Activated CD4-positive, alpha-beta T cell treated with anti-CD3 and anti-CD28 coated beads, Interleukin-2, amount 10 ng/mL, durations not matched to agents 24 days and 14 days (primary cell): ENCODE results near the gene UNC5C. TPM values are rescaled to one million over a fixed set of nuclear protein-coding genes. Genes with fewer than 3 reads are reported as not detected.

Source experiments
- DNase-seq: peaks from one replicate; pipeline ENCODE4 v3.0.0; 2022
- H3K27ac Mint-ChIP-seq: one replicate; pipeline ENCODE4 v1.8.0; 2022; ENCODE audit warnings: mild to moderate bottlenecking, mixed read lengths
- H3K27me3 Mint-ChIP-seq: one replicate; pipeline ENCODE4 v1.8.0; 2022; ENCODE audit warnings: mixed read lengths
- H3K36me3 Mint-ChIP-seq: one replicate; pipeline ENCODE4 v1.8.0; 2022; ENCODE audit warnings: low read depth, mild to moderate bottlenecking, mixed read lengths
- H3K4me1 Mint-ChIP-seq: one replicate; pipeline ENCODE4 v1.8.0; 2021; ENCODE audit warnings: mixed read lengths
- H3K4me3 Mint-ChIP-seq: one replicate; pipeline ENCODE4 v1.8.0; 2022; ENCODE audit warnings: mild to moderate bottlenecking, moderate library complexity, mixed read lengths
- H3K9me3 Mint-ChIP-seq: one replicate; pipeline ENCODE4 v1.8.0; 2021; ENCODE audit warnings: mixed read lengths
- intact Hi-C: fragments of 100-400 bp; cut with micrococcal nuclease; formaldehyde crosslinking; loops from one replicate; pipeline ENCODE4 v1.15.1; 2023
- total RNA-seq: library from RNA; stranded (reverse); gene quantifications from 2 replicates; pipeline ENCODE4 v1.2.3, GENCODE V29; 2022

UNC5C gene
- total RNA-seq, 1 donor from 2014 or later = not detected

DNA sequence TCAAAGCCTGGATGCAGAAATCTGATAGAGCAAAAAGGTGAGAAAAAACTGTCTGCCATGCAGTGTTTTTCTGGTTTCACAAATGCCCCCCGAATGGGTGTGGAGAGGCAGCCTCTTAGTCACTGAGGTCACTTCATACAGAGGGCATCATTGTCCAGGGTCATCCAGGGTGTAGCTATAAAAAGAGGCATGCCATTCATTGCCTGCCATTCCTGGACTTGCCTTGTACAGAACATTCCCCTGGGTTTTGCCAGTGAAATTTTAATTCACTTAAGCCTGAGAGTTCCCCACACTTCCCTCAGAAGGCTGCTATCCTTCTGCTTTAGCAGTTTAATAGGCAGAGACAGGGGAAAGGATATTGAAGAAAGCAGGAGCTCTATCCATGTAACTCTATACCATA lies 230.3 kb downstream of the UNC5C start:
- no peaks in the 10 kb centered on the region for H3K4me1 Mint-ChIP-seq
- intact Hi-C loops = no loop called here

DNA sequence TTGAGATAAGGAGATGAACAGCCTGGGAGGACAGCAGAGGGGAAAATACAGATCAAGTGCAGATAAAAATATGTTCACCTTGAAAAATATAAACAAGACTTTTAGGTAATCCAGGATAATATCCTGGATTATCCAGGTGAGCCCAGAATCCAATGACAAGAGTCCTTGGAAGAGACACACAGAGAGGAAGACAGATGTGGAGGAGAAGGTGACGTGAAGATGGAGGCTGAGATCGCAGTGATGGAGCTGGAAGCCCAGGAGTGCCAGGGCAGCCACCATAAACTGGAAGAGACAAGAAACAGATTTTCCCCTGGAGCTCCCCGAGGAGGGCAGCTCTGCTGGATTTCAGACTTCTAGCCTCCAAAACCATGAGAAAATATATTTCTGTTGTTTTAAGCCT lies 230.7 kb downstream of the UNC5C start:
- no peaks in the 10 kb centered on the region for H3K4me1 Mint-ChIP-seq
- H3K27ac Mint-ChIP-seq = no peak overlapping the region
- H3K9me3 Mint-ChIP-seq = no peaks in the 10 kb centered on the region
- no peak for DNase-seq
- intact Hi-C loops = no loop called here
- peaks cover 1% of the 10 kb centered on the region for H3K27me3 Mint-ChIP-seq
- H3K4me3 Mint-ChIP-seq = no peak overlapping the region
- no peaks in the 10 kb centered on the region for H3K36me3 Mint-ChIP-seq

More for the DNA sequence above, 230.3 kb downstream of the UNC5C start:
- no peaks in the 10 kb centered on the region for H3K27me3 Mint-ChIP-seq
- no peak overlapping the region for H3K27ac Mint-ChIP-seq
- no peaks in the 10 kb centered on the region for H3K9me3 Mint-ChIP-seq
- DNase-seq = no peak
- no peaks in the 10 kb centered on the region for H3K36me3 Mint-ChIP-seq
- no peak overlapping the region for H3K4me3 Mint-ChIP-seq

DNA sequence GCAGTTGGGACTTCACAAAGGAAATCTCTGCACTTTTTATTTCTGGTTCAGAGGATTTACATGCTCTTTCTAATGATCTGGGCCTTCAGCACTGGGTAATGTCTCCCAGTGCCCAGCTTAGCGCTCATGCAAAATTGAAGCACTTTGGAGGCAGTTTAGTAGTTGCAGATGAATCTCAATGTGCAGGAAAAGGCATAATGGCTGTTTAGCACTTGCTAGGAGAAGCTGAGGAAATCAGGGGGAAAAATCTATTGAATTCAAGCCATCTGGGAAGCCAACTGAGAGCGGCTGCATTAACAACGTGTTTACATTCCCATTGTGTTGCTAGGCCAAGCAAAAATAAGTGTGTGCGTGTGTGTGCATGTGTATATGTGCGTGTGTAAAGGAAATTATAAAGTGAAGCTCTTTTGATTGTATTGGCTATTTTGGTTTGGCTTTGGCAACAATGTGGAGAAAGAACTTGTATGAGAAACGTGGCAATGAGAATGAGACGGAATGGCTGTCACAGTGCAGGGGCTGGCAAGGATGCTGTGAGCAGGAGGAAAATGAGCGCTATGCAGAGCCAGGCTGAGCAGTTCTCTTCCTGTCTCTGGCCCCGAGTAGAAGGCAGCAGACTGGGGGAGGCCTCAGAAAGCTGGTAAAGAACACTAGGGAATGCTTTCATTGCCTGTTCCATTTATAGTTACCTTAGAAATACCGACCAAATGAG lies 231.5 kb downstream of the UNC5C start:
- no peak for DNase-seq
- H3K4me3 Mint-ChIP-seq = no peak overlapping the region
- no peak overlapping the region for H3K27ac Mint-ChIP-seq
- intact Hi-C loops = no loop called here
- no peaks in the 10 kb centered on the region for H3K4me1 Mint-ChIP-seq
- H3K27me3 Mint-ChIP-seq = peaks cover 2% of the 10 kb centered on the region
- no peaks in the 10 kb centered on the region for H3K9me3 Mint-ChIP-seq
- no peaks in the 10 kb centered on the region for H3K36me3 Mint-ChIP-seq

DNA sequence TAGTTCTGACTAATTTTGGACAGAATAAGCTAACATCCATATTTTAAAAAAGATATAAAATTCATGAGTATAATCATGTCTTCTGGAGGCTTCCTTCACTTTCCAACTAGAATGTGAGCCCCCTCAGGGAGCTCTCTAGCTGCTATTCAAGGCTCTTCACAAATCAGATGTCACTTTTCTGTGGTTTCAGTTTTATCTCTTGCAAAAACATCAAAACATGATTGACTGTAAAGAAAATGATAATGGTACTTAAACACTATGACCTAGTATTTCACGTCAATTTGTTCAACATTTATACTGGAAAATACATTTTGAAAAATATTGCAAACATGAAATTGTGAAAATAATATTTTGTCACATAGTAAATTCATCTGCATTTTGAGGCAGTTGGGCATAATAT lies 234.2 kb downstream of the UNC5C start:
- no peak for DNase-seq
- H3K9me3 Mint-ChIP-seq = no peaks in the 10 kb centered on the region
- intact Hi-C loops = no loop called here
- no peak overlapping the region for H3K27ac Mint-ChIP-seq
- no peak overlapping the region for H3K4me3 Mint-ChIP-seq
- no peaks in the 10 kb centered on the region for H3K36me3 Mint-ChIP-seq
- H3K4me1 Mint-ChIP-seq = no peaks in the 10 kb centered on the region
- H3K27me3 Mint-ChIP-seq = peaks cover 2% of the 10 kb centered on the region

DNA sequence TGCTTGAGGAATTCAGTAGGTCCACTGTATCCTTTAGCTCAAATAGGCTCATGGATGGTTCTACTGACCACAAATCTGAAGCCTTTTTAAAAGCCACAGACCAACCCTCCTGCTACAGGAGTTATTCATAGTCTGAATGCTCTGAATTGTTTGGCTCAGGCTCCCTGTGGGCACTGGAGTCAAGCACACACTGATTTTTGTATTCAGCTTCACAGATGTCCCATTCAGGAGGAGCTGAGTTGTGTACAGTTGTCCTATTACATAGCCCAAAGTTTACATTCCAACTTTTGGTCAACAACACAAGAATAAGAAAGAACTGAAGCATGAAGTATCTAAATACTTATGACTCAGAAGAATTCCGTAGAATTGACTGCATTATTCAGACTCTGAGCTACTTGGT lies 243.9 kb downstream of the UNC5C start:
- H3K27ac Mint-ChIP-seq = no peak overlapping the region
- H3K27me3 Mint-ChIP-seq = no peaks in the 10 kb centered on the region
- H3K4me1 Mint-ChIP-seq = no peaks in the 10 kb centered on the region
- intact Hi-C loops = no loop called here
- peaks cover under 1% of the 10 kb centered on the region for H3K9me3 Mint-ChIP-seq
- H3K36me3 Mint-ChIP-seq = no peaks in the 10 kb centered on the region
- no peak for DNase-seq
- H3K4me3 Mint-ChIP-seq = no peak overlapping the region

DNA sequence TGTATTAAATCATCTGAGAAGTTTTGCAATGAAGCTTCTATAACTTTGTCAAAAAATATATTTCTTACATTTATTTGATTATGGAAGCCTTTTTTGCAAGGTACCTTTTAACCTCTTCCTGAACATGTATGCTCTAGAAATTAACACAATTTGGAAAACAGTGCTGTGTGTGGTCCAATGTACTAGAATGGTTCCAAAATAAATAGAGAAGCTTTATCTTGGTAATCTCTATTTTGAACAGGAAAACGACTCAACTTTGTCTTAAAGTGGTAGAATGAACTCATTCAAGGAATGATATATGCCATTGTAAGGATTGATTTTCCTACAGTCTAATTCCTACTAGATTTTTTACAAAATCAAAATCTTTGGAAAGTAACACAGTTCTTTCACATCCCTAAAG lies 248.5 kb downstream of the UNC5C start:
- H3K27me3 Mint-ChIP-seq = no peaks in the 10 kb centered on the region
- no peaks in the 10 kb centered on the region for H3K36me3 Mint-ChIP-seq
- no peaks in the 10 kb centered on the region for H3K4me1 Mint-ChIP-seq
- H3K27ac Mint-ChIP-seq = no peak overlapping the region
- peaks cover 10% of the 10 kb centered on the region for H3K9me3 Mint-ChIP-seq
- no peak overlapping the region for H3K4me3 Mint-ChIP-seq
- intact Hi-C loops = no loop called here
- DNase-seq = no peak

DNA sequence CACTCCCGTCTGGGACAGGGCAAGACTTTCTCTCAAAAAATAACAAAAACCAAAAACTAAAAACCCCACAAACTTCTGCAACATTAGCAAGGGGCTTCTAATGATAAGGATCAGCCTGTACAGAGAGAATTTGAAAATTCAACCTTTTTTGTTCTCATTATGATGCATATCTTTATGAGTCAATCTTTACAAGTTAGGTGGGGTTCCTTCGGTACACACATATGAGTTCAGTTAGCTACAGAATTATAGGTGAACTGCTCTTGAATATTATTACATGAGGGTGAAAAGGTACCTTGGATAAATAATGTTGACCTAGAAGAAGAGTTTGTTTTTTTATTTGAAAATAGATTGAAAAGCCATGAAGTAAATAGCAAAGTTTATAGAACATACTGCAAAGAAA lies 252.7 kb downstream of the UNC5C start:
- H3K4me3 Mint-ChIP-seq = no peak overlapping the region
- peaks cover 8% of the 10 kb centered on the region for H3K4me1 Mint-ChIP-seq
- intact Hi-C loops = no loop called here
- no peak for DNase-seq
- H3K27me3 Mint-ChIP-seq = no peaks in the 10 kb centered on the region
- no peak overlapping the region for H3K27ac Mint-ChIP-seq
- H3K36me3 Mint-ChIP-seq = no peaks in the 10 kb centered on the region
- H3K9me3 Mint-ChIP-seq = peaks cover 10% of the 10 kb centered on the region

DNA sequence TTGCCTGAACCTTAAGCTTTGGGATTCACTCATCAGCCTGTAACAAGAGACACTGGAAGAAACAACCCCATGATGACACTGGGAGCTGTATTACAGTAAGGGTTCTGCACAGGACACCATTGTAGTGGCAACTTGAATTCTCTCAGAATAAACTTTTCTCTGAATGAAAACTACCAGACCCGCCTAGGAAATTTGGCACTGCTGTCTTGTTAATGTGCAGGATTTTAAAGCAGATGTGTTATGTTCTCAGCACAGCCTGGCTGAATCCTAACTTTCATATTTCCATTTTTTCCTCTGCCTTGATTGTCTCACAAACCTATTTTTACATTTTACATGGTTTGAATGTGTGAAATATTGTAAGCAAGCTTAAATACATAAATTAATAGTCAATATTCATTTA lies 253.6 kb downstream of the UNC5C start:
- no peak overlapping the region for H3K4me3 Mint-ChIP-seq
- DNase-seq = no peak
- no peaks in the 10 kb centered on the region for H3K27me3 Mint-ChIP-seq
- no peaks in the 10 kb centered on the region for H3K36me3 Mint-ChIP-seq
- intact Hi-C loops = no loop called here
- peaks cover 15% of the 10 kb centered on the region for H3K4me1 Mint-ChIP-seq
- H3K27ac Mint-ChIP-seq = no peak overlapping the region
- peaks cover 10% of the 10 kb centered on the region for H3K9me3 Mint-ChIP-seq

DNA sequence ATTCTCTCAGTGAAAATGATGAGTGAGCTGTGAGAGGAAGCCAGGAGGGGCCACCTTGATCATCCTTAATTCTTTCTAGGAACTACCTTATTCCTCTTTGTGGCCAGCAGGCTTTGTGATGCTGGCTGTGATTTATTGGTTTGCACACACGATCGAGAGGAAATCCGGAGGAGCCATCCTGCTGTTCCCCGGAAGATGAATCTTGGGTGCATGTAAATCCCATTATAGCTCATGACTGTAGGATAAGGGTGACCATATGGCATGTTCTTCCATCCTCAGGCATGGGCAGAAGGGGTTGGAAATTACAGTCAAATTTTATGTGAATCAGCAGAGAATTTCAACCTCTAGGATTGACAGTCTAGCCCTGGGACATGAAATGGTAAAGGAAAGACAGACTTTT lies 254.5 kb downstream of the UNC5C start:
- no peaks in the 10 kb centered on the region for H3K27me3 Mint-ChIP-seq
- H3K9me3 Mint-ChIP-seq = peaks cover 4% of the 10 kb centered on the region
- H3K4me3 Mint-ChIP-seq = no peak overlapping the region
- peaks cover 15% of the 10 kb centered on the region for H3K4me1 Mint-ChIP-seq
- H3K27ac Mint-ChIP-seq = no peak overlapping the region
- DNase-seq = no peak
- H3K36me3 Mint-ChIP-seq = no peaks in the 10 kb centered on the region
- intact Hi-C loops = no loop called here

DNA sequence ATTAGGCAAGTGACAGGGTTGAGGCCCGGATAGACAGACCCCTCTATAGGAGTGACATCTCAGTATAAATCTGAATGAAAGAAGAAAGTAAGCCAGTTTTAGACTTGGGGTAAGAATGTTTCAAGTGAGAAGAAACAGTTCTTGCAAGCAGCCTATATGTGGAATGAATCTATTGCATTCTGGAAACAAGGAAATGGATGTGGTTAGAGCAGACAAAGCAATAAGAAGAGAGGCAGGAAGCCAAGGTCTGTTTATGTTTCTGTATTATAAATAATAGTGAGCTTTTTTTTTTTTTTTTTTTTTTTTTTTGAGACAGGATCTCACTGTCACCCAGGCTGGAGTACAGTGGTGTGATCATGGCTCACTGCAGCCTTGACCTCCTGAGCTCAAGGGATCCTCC lies 255.8 kb downstream of the UNC5C start:
- Mint-ChIP-seq H3K9me3 (no peaks in the 10 kb centered on the region), H3K36me3 (no peaks in the 10 kb centered on the region), H3K4me1 (peaks cover 17% of the 10 kb centered on the region), H3K4me3 (no peak overlapping the region), H3K27ac (no peak overlapping the region), H3K27me3 (no peaks in the 10 kb centered on the region)
- DNase-seq = no peak
- intact Hi-C loops = no loop called here

DNA sequence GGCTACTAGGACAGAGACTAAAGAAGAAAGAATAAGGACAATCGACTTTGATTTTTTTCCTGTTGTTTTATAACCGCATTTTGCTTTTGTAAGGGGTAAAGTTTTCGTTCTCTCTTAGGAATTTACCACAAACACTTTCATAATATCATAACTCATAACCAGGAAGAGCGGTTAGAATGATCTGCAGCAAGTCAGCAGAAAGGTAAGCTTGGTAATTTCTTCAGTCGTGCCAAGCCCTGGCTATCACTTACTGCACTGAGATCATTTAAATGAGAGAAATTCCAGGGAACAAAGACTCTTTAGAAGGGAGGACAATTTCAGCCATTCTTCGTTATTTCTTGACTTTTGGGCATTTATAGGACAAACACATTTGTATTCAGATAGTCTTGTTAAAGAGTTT lies 258.1 kb downstream of the UNC5C start:
- Mint-ChIP-seq H3K36me3 (no peaks in the 10 kb centered on the region), H3K9me3 (no peaks in the 10 kb centered on the region), H3K27me3 (no peaks in the 10 kb centered on the region), H3K4me3 (no peak overlapping the region), H3K4me1 (peaks cover 17% of the 10 kb centered on the region), H3K27ac (no peak overlapping the region)
- intact Hi-C loops = no loop called here
- no peak for DNase-seq

DNA sequence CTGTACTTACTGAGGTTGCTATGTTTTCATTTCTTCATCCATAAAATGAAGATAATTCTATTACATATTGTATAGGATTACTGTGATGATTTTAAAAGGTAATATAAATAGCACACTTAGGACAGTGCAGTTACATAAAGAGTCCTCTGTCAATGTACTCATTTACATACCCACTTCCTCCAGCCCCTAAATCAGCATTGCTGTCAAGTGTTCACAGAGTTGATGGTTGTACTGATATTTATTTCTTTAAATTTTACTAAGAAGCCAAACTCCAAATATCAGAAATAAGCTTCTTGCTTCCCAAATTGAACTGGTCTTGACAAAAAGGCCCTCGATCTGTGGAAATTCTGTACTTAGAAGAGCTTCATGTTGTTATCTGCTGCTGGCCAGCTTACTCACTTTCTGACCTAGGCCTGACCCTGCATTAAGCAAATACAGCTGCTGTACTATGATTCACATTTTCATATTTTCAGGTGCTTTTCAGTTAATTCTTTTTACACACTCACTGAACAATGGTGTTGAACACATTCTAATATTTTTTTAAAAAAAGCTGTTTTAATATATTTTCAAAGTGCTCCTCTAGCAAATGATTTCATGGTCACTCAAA lies 259.6 kb downstream of the UNC5C start:
- Mint-ChIP-seq H3K36me3 (no peaks in the 10 kb centered on the region), H3K4me1 (peaks cover 17% of the 10 kb centered on the region), H3K27ac (no peak overlapping the region), H3K9me3 (no peaks in the 10 kb centered on the region), H3K27me3 (no peaks in the 10 kb centered on the region), H3K4me3 (no peak overlapping the region)
- no peak for DNase-seq
- intact Hi-C loops = no loop called here

DNA sequence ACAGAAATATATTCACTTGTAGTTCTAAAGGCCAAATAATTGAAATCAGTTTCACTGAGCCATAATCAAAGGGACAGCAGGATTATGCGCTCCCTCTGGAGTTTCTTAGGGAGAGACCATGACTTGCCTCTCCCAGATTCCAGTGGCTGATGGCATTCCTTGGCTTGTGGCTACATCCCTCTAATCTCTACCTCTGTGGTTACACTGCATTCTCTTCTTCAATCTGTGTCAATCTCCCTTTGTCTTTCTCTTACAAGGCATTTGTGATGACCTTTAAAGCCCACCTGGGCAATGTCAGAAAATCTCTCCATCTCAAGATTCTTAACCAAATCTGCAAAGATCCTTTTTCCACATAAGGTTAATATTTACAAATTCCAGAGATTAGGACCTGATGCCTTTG lies 260.2 kb downstream of the UNC5C start:
- Mint-ChIP-seq H3K36me3 (no peaks in the 10 kb centered on the region), H3K27me3 (no peaks in the 10 kb centered on the region), H3K4me3 (no peak overlapping the region), H3K27ac (no peak overlapping the region), H3K9me3 (no peaks in the 10 kb centered on the region), H3K4me1 (peaks cover 15% of the 10 kb centered on the region)
- intact Hi-C loops = no loop called here
- DNase-seq = no peak

DNA sequence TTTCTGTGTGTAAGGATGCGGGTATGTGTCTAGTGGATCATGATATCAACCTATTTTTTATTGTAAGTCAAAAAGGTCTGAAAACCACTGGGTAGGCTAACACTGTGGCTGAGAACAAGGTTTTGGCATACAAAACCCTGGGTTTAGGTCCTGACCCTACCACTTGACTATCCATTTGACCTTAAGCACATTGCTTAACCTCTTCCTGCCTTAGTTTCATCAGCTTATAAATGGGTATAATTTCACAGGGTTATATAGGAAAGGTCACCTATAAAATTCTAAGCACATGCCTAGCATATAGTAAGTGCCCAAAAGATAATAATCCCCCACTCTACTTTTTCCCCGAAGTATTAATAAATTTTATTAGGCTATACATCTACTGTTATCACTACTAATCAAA lies 263.0 kb downstream of the UNC5C start:
- DNase-seq = no peak
- Mint-ChIP-seq H3K36me3 (no peaks in the 10 kb centered on the region), H3K27me3 (no peaks in the 10 kb centered on the region), H3K4me1 (peaks cover 7% of the 10 kb centered on the region), H3K27ac (no peak overlapping the region), H3K9me3 (peaks cover 6% of the 10 kb centered on the region), H3K4me3 (no peak overlapping the region)
- intact Hi-C loops = no loop called here

DNA sequence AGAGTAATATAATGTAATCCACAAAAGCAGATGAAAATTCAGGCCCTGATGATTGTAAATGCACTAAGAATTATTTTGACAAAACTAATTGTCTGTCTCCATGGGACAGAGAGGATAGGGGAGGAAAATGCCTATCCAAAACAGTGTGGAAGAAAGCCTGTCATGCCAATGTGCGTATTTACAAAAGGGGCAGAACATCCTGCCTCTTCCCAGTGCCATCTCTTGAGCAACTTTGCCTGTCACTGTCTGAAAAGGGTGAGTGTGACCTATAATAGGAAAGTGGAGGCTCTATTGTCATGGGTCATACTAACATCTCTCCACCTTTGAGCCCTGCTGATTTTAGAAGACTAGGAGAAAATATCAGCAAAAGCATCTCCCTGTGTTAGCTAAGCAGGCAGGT lies 264.1 kb downstream of the UNC5C start:
- Mint-ChIP-seq H3K4me3 (no peak overlapping the region), H3K27ac (no peak overlapping the region), H3K36me3 (no peaks in the 10 kb centered on the region), H3K4me1 (peaks cover 2% of the 10 kb centered on the region), H3K27me3 (no peaks in the 10 kb centered on the region), H3K9me3 (peaks cover 7% of the 10 kb centered on the region)
- intact Hi-C loops = no loop called here
- DNase-seq = no peak
